Progenitor cell of endocrine pancreas (in vitro differentiated cells): Measurements from ENCODE around the gene TAT. TPM values are rescaled to one million over a fixed set of nuclear protein-coding genes. Genes with fewer than 3 reads are reported as not detected.
"Not testable (repeated sequence)": the region's sequence is repeated elsewhere in the genome, so short reads cannot be mapped to it uniquely, and the experiment has no call there.

ENCODE experiments used
- DNase-seq: peaks from one replicate; pipeline ENCODE4 v3.0.0; 2021; ENCODE audit warnings: low spot score; ENCODE audit not compliant: unreplicated experiment
- H3K27ac Mint-ChIP-seq: 2 replicates; pipeline ENCODE4 v1.8.0; 2021; ENCODE audit warnings: mild to moderate bottlenecking, moderate library complexity, mixed read lengths
- H3K27me3 Mint-ChIP-seq: 2 replicates; pipeline ENCODE4 v1.8.0; 2021; ENCODE audit warnings: mixed read lengths
- H3K36me3 Mint-ChIP-seq: 2 replicates; pipeline ENCODE4 v1.8.0; 2022; ENCODE audit warnings: mixed read lengths; ENCODE audit not compliant: insufficient read depth
- H3K4me1 Mint-ChIP-seq: 2 replicates; pipeline ENCODE4 v1.8.0; 2021; ENCODE audit warnings: low read depth, mixed read lengths
- H3K4me3 Mint-ChIP-seq: 2 replicates; pipeline ENCODE4 v1.8.0; 2021; ENCODE audit warnings: low read depth, mild to moderate bottlenecking, moderate library complexity, mixed read lengths
- H3K9me3 Mint-ChIP-seq: 2 replicates; pipeline ENCODE4 v1.8.0; 2021; ENCODE audit warnings: low read depth, mixed read lengths
- CTCF ChIP-seq: fragments of 200-600 bp; sonication (generic); IDR thresholded peaks from one replicate; pipeline ENCODE4 v1.5.0; 2021; ENCODE audit warnings: antibody characterized with exemption, mild to moderate bottlenecking; ENCODE audit not compliant: unreplicated experiment
- total RNA-seq: library from RNA; stranded (reverse); gene quantifications from 2 replicates; pipeline ENCODE4 v1.2.1, GENCODE V29; 2021

Gene TAT
- total RNA-seq, 1 donor from 2014 or later, result not detected

- DNase-seq, result no peak
- no peak overlapping the region for H3K4me3 Mint-ChIP-seq
- peaks cover 4% of the 10 kb centered on the region for H3K27me3 Mint-ChIP-seq
- no peaks in the 10 kb centered on the region for H3K36me3 Mint-ChIP-seq
- TF ChIP-seq CTCF, result no peak
- peaks cover 3% of the 10 kb centered on the region for H3K9me3 Mint-ChIP-seq
- H3K4me1 Mint-ChIP-seq, result peaks cover 6% of the 10 kb centered on the region
- no peak overlapping the region for H3K27ac Mint-ChIP-seq
These were observed 8.4 kb upstream of the TAT start for GRCh38 chr16:71585318-71585703.

GRCh38 chr16:71584543-71585317 is 7.8 kb upstream of the TAT start:
- no peak for TF ChIP-seq CTCF
- H3K27ac Mint-ChIP-seq, result no peak overlapping the region
- H3K4me3 Mint-ChIP-seq, result no peak overlapping the region
- H3K4me1 Mint-ChIP-seq, result peaks cover 6% of the 10 kb centered on the region
- DNase-seq, result no peak
- peaks cover 3% of the 10 kb centered on the region for H3K9me3 Mint-ChIP-seq
- peaks cover 4% of the 10 kb centered on the region for H3K27me3 Mint-ChIP-seq
- no peaks in the 10 kb centered on the region for H3K36me3 Mint-ChIP-seq

GRCh38 chr16:71582553-71582848 is 5.6 kb upstream of the TAT start:
- H3K4me3 Mint-ChIP-seq, H3K36me3 Mint-ChIP-seq, H3K27me3 Mint-ChIP-seq, DNase-seq, H3K27ac Mint-ChIP-seq, H3K9me3 Mint-ChIP-seq, H3K4me1 Mint-ChIP-seq: not testable (repeated sequence)

GRCh38 chr16:71574702-71575101 is 2.2 kb downstream of the TAT start:
- no peak for DNase-seq
- no peaks in the 10 kb centered on the region for H3K36me3 Mint-ChIP-seq
- H3K27ac Mint-ChIP-seq, result no peak overlapping the region
- no peak overlapping the region for H3K4me3 Mint-ChIP-seq
- no peaks in the 10 kb centered on the region for H3K9me3 Mint-ChIP-seq
- TF ChIP-seq CTCF, result no peak
- H3K4me1 Mint-ChIP-seq, result peaks cover 7% of the 10 kb centered on the region
- H3K27me3 Mint-ChIP-seq, result no peaks in the 10 kb centered on the region

- Mint-ChIP-seq H3K27me3 (no peaks in the 10 kb centered on the region), H3K9me3 (no peaks in the 10 kb centered on the region), H3K36me3 (no peaks in the 10 kb centered on the region), H3K27ac (no peak overlapping the region), H3K4me3 (no peak overlapping the region), H3K4me1 (peaks cover 7% of the 10 kb centered on the region)
- no peak for DNase-seq
- no peak for TF ChIP-seq CTCF
These were observed 3.4 kb downstream of the TAT start for GRCh38 chr16:71573387-71574094.
